CD4-positive, alpha-beta T cell treated with Interleukin-12 subunit alpha and Interleukin-12 subunit beta, for 1 hour (primary cell): ENCODE data around the gene ZNF771.

Experiments used
- DNase-seq: peaks from one replicate; pipeline ENCODE4 v3.0.0-alpha.2; 2020

The ZNF771 gene

GRCh38 chr16:30399435-30400186 lies 7.8 kb upstream of the ZNF771 start:
- DNase-seq, result no peak

GRCh38 chr16:30401768-30402425 lies 5.5 kb upstream of the ZNF771 start:
- DNase-seq, result no peak

GRCh38 chr16:30406795-30407101 lies 658 bp upstream of the ZNF771 start:
- no peak for DNase-seq

- no peak for DNase-seq
Observed at GRCh38 chr16:30407804-30408534, 563 bp downstream of the ZNF771 start.

- peak; percentile 93 for DNase-seq
Observed at GRCh38 chr16:30409125-30410060, 2.0 kb downstream of the ZNF771 start.

- DNase-seq, result no peak
Observed at GRCh38 chr16:30413112-30413806, 5.9 kb downstream of the ZNF771 start.

GRCh38 chr16:30414159-30414558 lies 6.8 kb downstream of the ZNF771 start:
- no peak for DNase-seq

- DNase-seq, result no peak
Observed at GRCh38 chr16:30416047-30416603, 8.7 kb downstream of the ZNF771 start.

- no peak for DNase-seq
Observed at GRCh38 chr16:30416624-30417528, 9.5 kb downstream of the ZNF771 start.

GRCh38 chr16:30417529-30418349 lies 10.3 kb downstream of the ZNF771 start:
- peak; percentile 92 for DNase-seq

- DNase-seq, result no peak
Observed at GRCh38 chr16:30418350-30419181, 11.2 kb downstream of the ZNF771 start.

GRCh38 chr16:30421010-30421409 lies 13.6 kb downstream of the ZNF771 start:
- no peak for DNase-seq

GRCh38 chr16:30428055-30428454 lies 20.6 kb downstream of the ZNF771 start:
- no peak for DNase-seq

- no peak for DNase-seq
Observed at GRCh38 chr16:30429418-30429677, 21.9 kb downstream of the ZNF771 start.

- DNase-seq, result peak; percentile 98
Observed at GRCh38 chr16:30429678-30430427, 22.4 kb downstream of the ZNF771 start, which contains the start of gene DCTPP1. Gene DCTPP1, minus strand, starts transcription at chr16:30430030. Its CDS starts 50 bp downstream, at chr16:30429980.

- DNase-seq, result no peak
Observed at GRCh38 chr16:30430428-30430970, 23.1 kb downstream of the ZNF771 start.

GRCh38 chr16:30434852-30435251 lies 27.4 kb downstream of the ZNF771 start:
- no peak for DNase-seq

- no peak for DNase-seq
Observed at GRCh38 chr16:30437511-30438046, 30.2 kb downstream of the ZNF771 start.
